ENCODE results near the gene RASGEF1C. TPM values are rescaled to one million over a fixed set of nuclear protein-coding genes. Genes with fewer than 3 reads are reported as not detected.

Gene RASGEF1C
- total and polyA plus RNA-seq, 7 donors: 0.35 to 4.2 (median 1.1) TPM; not detected in 2

DNA sequence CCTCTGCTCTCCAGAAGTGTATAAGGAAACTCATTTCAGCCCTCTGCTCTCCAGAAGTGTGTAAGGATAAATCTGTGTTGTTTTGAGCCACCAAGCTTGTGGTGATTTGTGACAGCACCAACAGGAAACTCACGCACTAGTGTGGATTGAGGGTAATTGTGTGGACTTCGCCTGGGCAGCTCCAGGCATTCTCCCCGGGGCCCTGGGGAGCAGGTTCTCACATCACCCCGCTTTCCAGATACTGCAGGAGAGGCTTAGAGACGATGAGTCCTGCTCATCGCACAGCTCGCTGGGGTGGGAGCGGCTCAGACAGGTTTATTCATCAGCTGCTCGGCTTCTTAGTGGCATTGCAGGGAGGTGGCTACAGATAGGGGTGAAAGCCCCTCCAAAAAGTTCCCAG is 99.1 kb downstream of the RASGEF1C start:
- Histone ChIP-seq H3K9me3 (peaks cover 0 to 16% (median 0%) of the 10 kb centered on the region in 4 donors), H3K4me1 (no peaks in the 10 kb centered on the region), H3K27me3 (no peaks in the 10 kb centered on the region), H3K36me3 (no peaks in the 10 kb centered on the region), H3K27ac (no peak overlapping the region), H3K4me3 (no peak overlapping the region)
- DNase-seq: no peak
- intact Hi-C loops (cut with DNase I): no loop called here
- TF ChIP-seq POLR2AphosphoS5 (IDR thresholded peaks at IDR 0.05): no peak
- TF ChIP-seq POLR2A (IDR thresholded peaks at IDR 0.05): no peak
- no peak for TF ChIP-seq EP300 (IDR thresholded peaks at IDR 0.05)
- TF ChIP-seq CTCF (IDR thresholded peaks at IDR 0.05): no peak
- 75 to 84% methylated on average over 9 of the region's 9 CpGs for WGBS, 2 donors

DNA sequence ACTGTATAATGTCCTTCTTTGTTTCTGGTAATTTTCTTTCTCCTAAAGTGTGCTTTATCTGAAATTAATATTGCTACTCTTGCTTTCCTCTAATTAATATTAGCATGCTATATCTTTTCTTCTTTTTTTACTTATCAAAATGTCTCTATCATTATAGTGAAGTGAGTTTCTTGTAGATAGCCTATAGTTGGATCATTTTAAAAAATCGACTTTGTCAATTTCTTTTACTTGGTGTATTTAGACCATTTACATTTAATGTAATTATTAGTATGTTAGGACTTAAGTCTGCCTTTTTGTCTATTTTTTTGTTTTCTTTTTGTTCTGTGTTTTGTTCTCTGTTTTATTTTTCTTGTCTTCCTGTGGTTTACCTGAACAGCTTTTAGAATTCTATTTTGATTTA is 102.0 kb downstream of the RASGEF1C start:
- TF ChIP-seq EP300 (IDR thresholded peaks at IDR 0.05) (no peak), CTCF (IDR thresholded peaks at IDR 0.05) (no peak), POLR2AphosphoS5 (IDR thresholded peaks at IDR 0.05) (no peak), POLR2A (IDR thresholded peaks at IDR 0.05) (no peak)
- H3K4me3 ChIP-seq: no peak overlapping the region
- WGBS, 2 donors: 84 to 97% methylated on average over 1 of the region's 1 CpG
- no peak for DNase-seq
- no peaks in the 10 kb centered on the region for H3K4me1 ChIP-seq
- no peak overlapping the region for H3K27ac ChIP-seq
- no peaks in the 10 kb centered on the region for H3K27me3 ChIP-seq
- H3K36me3 ChIP-seq: no peaks in the 10 kb centered on the region
- peaks cover 0 to 16% (median 0%) of the 10 kb centered on the region in 4 donors for H3K9me3 ChIP-seq
- intact Hi-C loops (cut with DNase I): no loop called here

- H3K36me3 ChIP-seq: no peaks in the 10 kb centered on the region
- TF ChIP-seq POLR2AphosphoS5 (IDR thresholded peaks at IDR 0.05) (no peak), CTCF (IDR thresholded peaks at IDR 0.05) (no peak), POLR2A (IDR thresholded peaks at IDR 0.05) (no peak), EP300 (IDR thresholded peaks at IDR 0.05) (no peak)
- H3K4me1 ChIP-seq: no peaks in the 10 kb centered on the region
- intact Hi-C loops (cut with DNase I): no loop called here
- no peak for DNase-seq
- 83 to 91% methylated on average over 5 of the region's 5 CpGs for whole genome bisulfite sequencing, 2 donors
- peaks cover 0 to 16% (median 0%) of the 10 kb centered on the region in 4 donors for H3K9me3 ChIP-seq
- H3K27me3 ChIP-seq: no peaks in the 10 kb centered on the region
- H3K27ac ChIP-seq: no peak overlapping the region
- H3K4me3 ChIP-seq: no peak overlapping the region
Observed at GRCh38 chr5:180105827-180106312, 103.1 kb downstream of the RASGEF1C start.

GRCh38 chr5:180104168-180104530 is 104.9 kb downstream of the RASGEF1C start:
- TF ChIP-seq CTCF (IDR thresholded peaks at IDR 0.05): no peak
- no peak for TF ChIP-seq POLR2A (IDR thresholded peaks at IDR 0.05)
- TF ChIP-seq POLR2AphosphoS5 (IDR thresholded peaks at IDR 0.05): no peak
- no peak for TF ChIP-seq EP300 (IDR thresholded peaks at IDR 0.05)
- H3K36me3 ChIP-seq: no peaks in the 10 kb centered on the region

More at GRCh38 chr5:180104168-180104530, 104.9 kb downstream of the RASGEF1C start:
- H3K27me3 ChIP-seq: no peaks in the 10 kb centered on the region
- 90 to 95% methylated on average over 3 of the region's 3 CpGs for WGBS, 2 donors
- DNase-seq: no peak
- peaks cover 0 to 16% (median 0%) of the 10 kb centered on the region in 4 donors for H3K9me3 ChIP-seq
- intact Hi-C loops (cut with DNase I): no loop called here
- no peak overlapping the region for H3K27ac ChIP-seq
- H3K4me3 ChIP-seq: no peak overlapping the region
- H3K4me1 ChIP-seq: no peaks in the 10 kb centered on the region
